Upper lobe of left lung (tissue), 4 donors: ENCODE data around the gene TSPAN33.

ENCODE experiments used
- CTCF ChIP-seq, 6 experiments: fragments of 450-650 bp in 4 of 6; fragments of 200-600 bp in 2 of 6; sonication (generic) in 2 of 6; IDR thresholded peaks; one replicate each; pipeline ENCODE4 v1.5.1; 2016 to 2019; ENCODE audit warnings: antibody characterized with exemption in 6 of 6
- EP300 ChIP-seq, 4 donors: sonication (generic); formaldehyde crosslinking; IDR thresholded peaks; one replicate each; pipeline ENCODE4 v1.5.1; 2017; ENCODE audit warnings: antibody characterized with exemption in 4 of 4, control low read depth in 2 of 4
- POLR2A ChIP-seq, 4 donors: fragments of 450-650 bp; IDR thresholded peaks; one replicate each; pipeline ENCODE4 v1.5.1; 2016 to 2017; ENCODE audit warnings: antibody characterized with exemption in 4 of 4, mild to moderate bottlenecking in 2 of 4

DNA sequence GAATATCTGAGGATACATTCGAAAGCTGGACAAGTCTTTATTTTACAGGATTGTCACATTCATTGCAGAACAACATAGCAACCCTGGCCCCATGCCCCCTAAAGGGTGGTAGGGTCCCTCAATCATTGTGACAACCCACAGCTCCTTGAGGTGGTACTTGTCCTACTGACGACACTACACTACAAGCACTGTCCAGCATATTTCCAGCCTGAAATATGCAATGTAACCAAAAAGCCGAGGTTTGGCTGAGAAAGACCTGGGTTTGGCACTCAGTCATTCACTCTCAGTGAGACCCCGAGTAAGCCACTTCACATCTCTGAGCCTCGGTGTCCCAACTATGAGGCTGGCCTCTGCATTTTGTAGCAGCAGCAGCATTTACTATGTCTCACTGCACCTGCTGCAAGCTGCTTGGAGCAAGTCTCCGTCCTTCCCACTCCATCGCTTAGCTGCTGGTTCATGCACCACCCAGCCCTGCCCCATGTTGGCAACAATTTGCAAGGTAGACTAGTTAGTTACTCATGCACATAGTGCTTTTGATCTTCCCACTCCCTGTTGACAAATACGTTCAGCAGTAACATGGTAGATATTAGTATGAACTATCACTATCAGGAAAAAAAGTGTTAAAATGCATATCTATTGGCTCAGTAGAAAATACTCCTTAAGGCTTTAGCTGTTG is 46.0 kb upstream of the TSPAN33 start:
- TF ChIP-seq CTCF (IDR thresholded peaks at IDR 0.05): no peak
- no peak for TF ChIP-seq EP300 (IDR thresholded peaks at IDR 0.05)
- no peak for TF ChIP-seq POLR2A (IDR thresholded peaks at IDR 0.05)
